Measurements from ENCODE around the gene ANKFN1. TPM values are rescaled to one million over a fixed set of nuclear protein-coding genes. Genes with fewer than 3 reads are reported as not detected.

The ANKFN1 gene
- total and polyA plus RNA-seq, 4 donors = 9.6 to 22.6 (median 12.1) TPM

- Histone ChIP-seq H3K9me3 (ENCODE audit: control insufficient read depth, insufficient read depth, low read length) (no peaks in the 10 kb centered on the region), H3K36me3 (ENCODE audit: control insufficient read depth, insufficient read depth, low read length) (no peaks in the 10 kb centered on the region), H3K27ac (ENCODE audit: low read depth, low read length) (peak overlapping the region; percentile 57), H3K4me1 (ENCODE audit: control insufficient read depth, insufficient read depth, low read length) (peaks cover 37% of the 10 kb centered on the region), H3K27me3 (ENCODE audit: control insufficient read depth, insufficient read depth, low read length) (no peaks in the 10 kb centered on the region), H3K4me3 (ENCODE audit: low read depth, low read length) (no peak overlapping the region)
- WGBS (ENCODE audit: insufficient coverage) = 17% methylated on average over 1 of the region's 4 CpGs
- DNase-seq (ENCODE audit: low read depth in 4 of 6, low spot score in 6 of 6) = peak in 3 of 6 donors; percentile 53 to 79 (median 75)
These were observed 22.8 kb downstream of the ANKFN1 start for GRCh38 chr17:56176091-56176490.

GRCh38 chr17:56177361-56177760 lies 24.1 kb downstream of the ANKFN1 start:
- no peak for DNase-seq (ENCODE audit: low read depth in 4 of 6, low spot score in 6 of 6)
- no CpG with 5 or more reads among the region's 2 CpGs for WGBS (ENCODE audit: insufficient coverage)
- Histone ChIP-seq H3K4me1 (ENCODE audit: control insufficient read depth, insufficient read depth, low read length) (peaks cover 33% of the 10 kb centered on the region), H3K9me3 (ENCODE audit: control insufficient read depth, insufficient read depth, low read length) (no peaks in the 10 kb centered on the region), H3K27ac (ENCODE audit: low read depth, low read length) (no peak overlapping the region), H3K36me3 (ENCODE audit: control insufficient read depth, insufficient read depth, low read length) (no peaks in the 10 kb centered on the region), H3K27me3 (ENCODE audit: control insufficient read depth, insufficient read depth, low read length) (no peaks in the 10 kb centered on the region), H3K4me3 (ENCODE audit: low read depth, low read length) (no peak overlapping the region)

- no peak for DNase-seq (ENCODE audit: low read depth in 4 of 6, low spot score in 6 of 6)
- no peaks in the 10 kb centered on the region for H3K36me3 ChIP-seq (ENCODE audit: control insufficient read depth, insufficient read depth, low read length)
- H3K4me1 ChIP-seq (ENCODE audit: control insufficient read depth, insufficient read depth, low read length) = peaks cover 24% of the 10 kb centered on the region
- no peaks in the 10 kb centered on the region for H3K27me3 ChIP-seq (ENCODE audit: control insufficient read depth, insufficient read depth, low read length)
- no peak overlapping the region for H3K27ac ChIP-seq (ENCODE audit: low read depth, low read length)
- H3K9me3 ChIP-seq (ENCODE audit: control insufficient read depth, insufficient read depth, low read length) = no peaks in the 10 kb centered on the region
- no CpG with 5 or more reads among the region's 5 CpGs for whole genome bisulfite sequencing (ENCODE audit: insufficient coverage)
- no peak overlapping the region for H3K4me3 ChIP-seq (ENCODE audit: low read depth, low read length)
These were observed 24.9 kb downstream of the ANKFN1 start for GRCh38 chr17:56178203-56178602.

- DNase-seq (ENCODE audit: low read depth in 4 of 6, low spot score in 6 of 6) = no peak
- Histone ChIP-seq H3K27ac (ENCODE audit: low read depth, low read length) (no peak overlapping the region), H3K36me3 (ENCODE audit: control insufficient read depth, insufficient read depth, low read length) (no peaks in the 10 kb centered on the region), H3K4me1 (ENCODE audit: control insufficient read depth, insufficient read depth, low read length) (peaks cover 8% of the 10 kb centered on the region), H3K4me3 (ENCODE audit: low read depth, low read length) (no peak overlapping the region), H3K27me3 (ENCODE audit: control insufficient read depth, insufficient read depth, low read length) (no peaks in the 10 kb centered on the region), H3K9me3 (ENCODE audit: control insufficient read depth, insufficient read depth, low read length) (no peaks in the 10 kb centered on the region)
- no CpG with 5 or more reads among the region's 1 CpG for WGBS (ENCODE audit: insufficient coverage)
These were observed 28.8 kb downstream of the ANKFN1 start for GRCh38 chr17:56182081-56182480.

- Histone ChIP-seq H3K27ac (ENCODE audit: low read depth, low read length) (no peak overlapping the region), H3K4me3 (ENCODE audit: low read depth, low read length) (no peak overlapping the region), H3K27me3 (ENCODE audit: control insufficient read depth, insufficient read depth, low read length) (no peaks in the 10 kb centered on the region), H3K4me1 (ENCODE audit: control insufficient read depth, insufficient read depth, low read length) (no peaks in the 10 kb centered on the region), H3K36me3 (ENCODE audit: control insufficient read depth, insufficient read depth, low read length) (no peaks in the 10 kb centered on the region), H3K9me3 (ENCODE audit: control insufficient read depth, insufficient read depth, low read length) (peaks cover 1% of the 10 kb centered on the region)
- no peak for DNase-seq (ENCODE audit: low read depth in 4 of 6, low spot score in 6 of 6)
- 75% methylated on average over 5 of the region's 6 CpGs for WGBS (ENCODE audit: insufficient coverage)
These were observed 31.4 kb downstream of the ANKFN1 start for GRCh38 chr17:56184650-56185049.

GRCh38 chr17:56185491-56186221 lies 32.4 kb downstream of the ANKFN1 start:
- whole genome bisulfite sequencing (ENCODE audit: insufficient coverage) = no CpG with 5 or more reads among the region's 6 CpGs
- H3K4me1 ChIP-seq (ENCODE audit: control insufficient read depth, insufficient read depth, low read length) = no peaks in the 10 kb centered on the region
- H3K27ac ChIP-seq (ENCODE audit: low read depth, low read length) = no peak overlapping the region
- peaks cover 1% of the 10 kb centered on the region for H3K9me3 ChIP-seq (ENCODE audit: control insufficient read depth, insufficient read depth, low read length)
- H3K36me3 ChIP-seq (ENCODE audit: control insufficient read depth, insufficient read depth, low read length) = no peaks in the 10 kb centered on the region
- no peak overlapping the region for H3K4me3 ChIP-seq (ENCODE audit: low read depth, low read length)
- no peaks in the 10 kb centered on the region for H3K27me3 ChIP-seq (ENCODE audit: control insufficient read depth, insufficient read depth, low read length)
- no peak for DNase-seq (ENCODE audit: low read depth in 4 of 6, low spot score in 6 of 6)

GRCh38 chr17:56186222-56186786 lies 33.0 kb downstream of the ANKFN1 start:
- Histone ChIP-seq H3K4me1 (ENCODE audit: control insufficient read depth, insufficient read depth, low read length) (no peaks in the 10 kb centered on the region), H3K9me3 (ENCODE audit: control insufficient read depth, insufficient read depth, low read length) (peaks cover 1% of the 10 kb centered on the region), H3K27me3 (ENCODE audit: control insufficient read depth, insufficient read depth, low read length) (no peaks in the 10 kb centered on the region), H3K27ac (ENCODE audit: low read depth, low read length) (no peak overlapping the region), H3K4me3 (ENCODE audit: low read depth, low read length) (no peak overlapping the region), H3K36me3 (ENCODE audit: control insufficient read depth, insufficient read depth, low read length) (no peaks in the 10 kb centered on the region)
- no peak for DNase-seq (ENCODE audit: low read depth in 4 of 6, low spot score in 6 of 6)
- 87% methylated on average over 3 of the region's 7 CpGs for WGBS (ENCODE audit: insufficient coverage)

- Histone ChIP-seq H3K4me3 (ENCODE audit: low read depth, low read length) (no peak overlapping the region), H3K36me3 (ENCODE audit: control insufficient read depth, insufficient read depth, low read length) (peaks cover 3% of the 10 kb centered on the region), H3K4me1 (ENCODE audit: control insufficient read depth, insufficient read depth, low read length) (no peaks in the 10 kb centered on the region), H3K27ac (ENCODE audit: low read depth, low read length) (no peak overlapping the region), H3K27me3 (ENCODE audit: control insufficient read depth, insufficient read depth, low read length) (no peaks in the 10 kb centered on the region), H3K9me3 (ENCODE audit: control insufficient read depth, insufficient read depth, low read length) (no peaks in the 10 kb centered on the region)
- no peak for DNase-seq (ENCODE audit: low read depth in 4 of 6, low spot score in 6 of 6)
- WGBS (ENCODE audit: insufficient coverage) = 86% methylated on average over 5 of the region's 5 CpGs
These were observed 50.2 kb downstream of the ANKFN1 start for GRCh38 chr17:56203430-56203829.

GRCh38 chr17:56206351-56206750 lies 53.1 kb downstream of the ANKFN1 start:
- no peaks in the 10 kb centered on the region for H3K9me3 ChIP-seq (ENCODE audit: control insufficient read depth, insufficient read depth, low read length)

GRCh38 chr17:56213031-56213430 lies 59.8 kb downstream of the ANKFN1 start:
- Histone ChIP-seq H3K36me3 (ENCODE audit: control insufficient read depth, insufficient read depth, low read length) (no peaks in the 10 kb centered on the region), H3K9me3 (ENCODE audit: control insufficient read depth, insufficient read depth, low read length) (no peaks in the 10 kb centered on the region), H3K4me3 (ENCODE audit: low read depth, low read length) (no peak overlapping the region), H3K27ac (ENCODE audit: low read depth, low read length) (no peak overlapping the region), H3K4me1 (ENCODE audit: control insufficient read depth, insufficient read depth, low read length) (peaks cover 6% of the 10 kb centered on the region), H3K27me3 (ENCODE audit: control insufficient read depth, insufficient read depth, low read length) (no peaks in the 10 kb centered on the region)
- WGBS (ENCODE audit: insufficient coverage) = 29% methylated on average over 2 of the region's 6 CpGs
- peak in 2 of 6 donors; percentile 15 to 51 for DNase-seq (ENCODE audit: low read depth in 4 of 6, low spot score in 6 of 6)

More at GRCh38 chr17:56206351-56206750, 53.1 kb downstream of the ANKFN1 start:
- H3K4me3 ChIP-seq (ENCODE audit: low read depth, low read length) = no peak overlapping the region
- H3K27ac ChIP-seq (ENCODE audit: low read depth, low read length) = no peak overlapping the region
- peaks cover 3% of the 10 kb centered on the region for H3K36me3 ChIP-seq (ENCODE audit: control insufficient read depth, insufficient read depth, low read length)
- no peak for DNase-seq (ENCODE audit: low read depth in 4 of 6, low spot score in 6 of 6)
- 80% methylated on average over 2 of the region's 6 CpGs for WGBS (ENCODE audit: insufficient coverage)
- no peaks in the 10 kb centered on the region for H3K27me3 ChIP-seq (ENCODE audit: control insufficient read depth, insufficient read depth, low read length)
- H3K4me1 ChIP-seq (ENCODE audit: control insufficient read depth, insufficient read depth, low read length) = no peaks in the 10 kb centered on the region
